Epithelial cell of esophagus (primary cell): ENCODE data around the gene ITGBL1.
A peak's percentile ranks its signal among the peaks of the same experiment; 100 is the strongest.

ENCODE experiments used
- DNase-seq: peaks from one replicate; pipeline ENCODE4 v3.0.0; 2010; ENCODE audit warnings: low read depth
- H3K4me3 ChIP-seq: 2 replicates; pipeline ENCODE4 v1.5.1; 2011; ENCODE audit warnings: mild to moderate bottlenecking, low read length, control low read depth
- CTCF ChIP-seq: IDR thresholded peaks from 2 replicates; pipeline ENCODE4 v1.5.1; 2011; ENCODE audit warnings: low read depth, mild to moderate bottlenecking, low read length, control low read depth, inconsistent platforms; ENCODE audit not compliant: insufficient read depth; ENCODE audit errors: missing control alignments

ITGBL1 gene

DNA sequence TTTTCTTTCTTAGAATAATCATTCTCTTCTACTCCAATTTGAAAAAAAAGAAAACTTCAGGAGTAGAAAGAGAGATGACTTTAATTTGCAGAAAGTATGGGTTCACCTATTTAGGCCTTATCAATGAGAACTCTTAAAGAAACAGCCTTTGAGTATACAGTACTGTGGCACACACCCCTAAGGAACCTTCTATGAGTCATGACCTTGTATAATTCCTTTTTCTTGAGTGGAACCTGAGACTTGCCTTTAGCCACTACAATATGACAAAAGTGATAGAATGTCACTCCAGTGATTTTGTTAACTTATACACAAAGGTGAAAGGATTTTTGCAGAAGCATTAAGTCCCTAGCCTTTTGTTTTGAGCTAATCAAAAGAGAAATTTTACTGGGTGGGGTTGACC, 58.7 kb downstream of the ITGBL1 start:
- no peak overlapping the region for H3K4me3 ChIP-seq
- peak; percentile 13 for DNase-seq
- TF ChIP-seq CTCF, result no peak

DNA sequence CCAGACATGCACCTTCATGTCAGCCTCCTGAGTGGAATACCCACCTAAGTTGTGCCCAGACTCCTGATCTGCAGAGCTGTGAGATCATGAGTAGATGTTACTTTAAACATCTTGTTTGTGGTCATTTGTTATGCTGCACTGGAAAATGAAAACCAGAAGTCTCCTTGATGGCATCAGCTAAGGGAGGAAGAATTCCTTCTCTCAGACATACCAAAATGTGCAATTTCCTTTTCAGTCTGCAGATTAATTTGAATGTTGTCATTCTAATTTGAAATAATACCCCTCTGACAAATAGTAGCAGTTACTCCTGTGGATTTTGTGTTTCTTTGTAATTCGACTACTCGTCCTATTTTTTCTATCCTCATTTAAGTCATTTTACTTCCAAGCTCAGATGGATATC, 59.3 kb downstream of the ITGBL1 start:
- no peak for TF ChIP-seq CTCF
- H3K4me3 ChIP-seq, result no peak overlapping the region
- no peak for DNase-seq

- TF ChIP-seq CTCF, result no peak
- no peak overlapping the region for H3K4me3 ChIP-seq
- no peak for DNase-seq
Measured at GRCh38 chr13:101512650-101513049, 60.2 kb downstream of the ITGBL1 start.

GRCh38 chr13:101514100-101514499, 61.6 kb downstream of the ITGBL1 start:
- DNase-seq, result no peak
- no peak overlapping the region for H3K4me3 ChIP-seq
- TF ChIP-seq CTCF, result no peak

DNA sequence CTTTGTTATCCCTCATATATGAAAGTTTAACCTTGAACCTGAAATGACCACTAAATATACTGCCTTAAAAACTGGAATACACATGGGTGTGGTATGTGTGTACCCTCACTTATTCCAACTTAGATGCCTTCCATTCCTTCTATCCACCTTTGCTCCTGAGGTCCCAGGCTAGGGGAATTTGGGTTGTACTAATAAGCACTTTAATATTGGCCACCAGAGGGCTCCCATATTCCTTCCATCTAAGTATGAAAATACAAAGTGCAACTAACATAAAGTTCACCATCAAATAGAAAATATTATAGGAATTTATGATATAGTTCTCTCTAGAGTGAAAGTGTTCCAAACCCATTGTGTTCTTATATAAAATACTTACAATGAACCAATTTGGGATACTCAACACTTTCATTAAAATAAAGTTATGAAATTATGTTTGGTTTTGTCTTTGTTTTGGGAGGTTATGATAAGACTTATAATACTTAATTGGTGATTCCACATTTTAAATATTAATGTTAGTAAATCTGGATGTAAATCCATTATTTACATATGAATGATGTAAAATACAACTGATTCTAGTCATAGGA, 62.3 kb downstream of the ITGBL1 start:
- H3K4me3 ChIP-seq, result no peak overlapping the region
- TF ChIP-seq CTCF, result peak; percentile 72
- peak; percentile 75 for DNase-seq

DNA sequence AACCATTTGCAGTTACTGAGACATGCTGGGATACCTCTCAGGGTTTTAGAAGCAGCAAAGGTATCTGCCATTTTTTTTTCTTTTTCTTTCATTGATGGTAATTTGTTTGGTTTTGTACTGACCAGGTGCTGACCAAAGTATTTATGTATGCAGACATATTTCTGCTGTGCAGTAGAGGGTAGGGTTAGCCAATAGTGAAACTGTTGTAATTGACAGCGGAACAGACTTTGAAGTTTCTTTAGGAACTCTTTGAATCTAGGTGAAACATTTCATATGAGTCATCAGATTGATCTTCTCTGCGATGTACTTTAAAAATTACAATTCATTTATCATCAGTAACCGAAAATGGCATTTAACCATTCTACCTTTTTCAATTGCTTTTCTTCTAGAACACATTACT, 63.0 kb downstream of the ITGBL1 start:
- DNase-seq, result no peak
- TF ChIP-seq CTCF, result no peak
- H3K4me3 ChIP-seq, result no peak overlapping the region

DNA sequence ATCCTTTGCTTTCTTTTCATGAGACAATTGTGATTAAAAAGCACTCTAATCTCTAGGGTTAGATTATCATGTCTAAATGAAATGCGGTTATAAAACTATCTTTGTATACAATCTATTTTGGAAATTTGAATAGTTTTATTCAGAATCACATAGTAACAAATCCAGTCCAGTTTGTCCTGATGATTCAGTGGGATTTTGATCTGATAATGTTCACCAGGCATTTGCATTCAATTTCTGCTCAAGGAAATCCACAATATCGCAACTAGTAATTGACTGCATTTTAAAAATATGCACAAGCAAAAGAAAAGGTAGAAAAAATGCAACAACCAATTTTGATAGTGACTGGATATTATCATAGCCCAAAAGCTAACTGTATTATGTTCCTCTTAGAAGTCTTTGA, 63.8 kb downstream of the ITGBL1 start:
- TF ChIP-seq CTCF, result no peak
- no peak for DNase-seq
- no peak overlapping the region for H3K4me3 ChIP-seq
